ENCODE results near the gene EXOC3L2. TPM values are rescaled to one million over a fixed set of nuclear protein-coding genes. Genes with fewer than 3 reads are reported as not detected.

Gene EXOC3L2
- total and polyA plus RNA-seq, 9 donors: 0.93 to 2.0 (median 1.7) TPM

- no peaks in the 10 kb centered on the region for H3K9me3 ChIP-seq (replicated peaks; ENCODE audit: control insufficient read depth, low read depth, low read length)
- H3K4me1 ChIP-seq (ENCODE audit: control insufficient read depth, insufficient read depth, low read length): peaks cover 18% of the 10 kb centered on the region
- no peak overlapping the region for H3K27ac ChIP-seq (ENCODE audit: low read length)
- WGBS (ENCODE audit: insufficient coverage): 56% methylated on average over 7 of the region's 15 CpGs
- no peak for DNase-seq
- no peaks in the 10 kb centered on the region for H3K36me3 ChIP-seq (ENCODE audit: control insufficient read depth, insufficient read depth, low read length)
- peaks cover 19% of the 10 kb centered on the region for H3K27me3 ChIP-seq (ENCODE audit: control insufficient read depth, insufficient read depth, low read length)
- no peak overlapping the region for H3K4me3 ChIP-seq (ENCODE audit: low read length)
Observed at GRCh38 chr19:45163751-45164460, 81.3 kb downstream of the EXOC3L2 start.

- WGBS (ENCODE audit: insufficient coverage): 72% methylated on average over 17 of the region's 17 CpGs
- Histone ChIP-seq H3K4me1 (ENCODE audit: control insufficient read depth, insufficient read depth, low read length) (peaks cover 18% of the 10 kb centered on the region), H3K4me3 (ENCODE audit: low read length) (no peak overlapping the region), H3K27me3 (ENCODE audit: control insufficient read depth, insufficient read depth, low read length) (peaks cover 19% of the 10 kb centered on the region), H3K36me3 (ENCODE audit: control insufficient read depth, insufficient read depth, low read length) (no peaks in the 10 kb centered on the region), H3K9me3 (replicated peaks; ENCODE audit: control insufficient read depth, low read depth, low read length) (no peaks in the 10 kb centered on the region), H3K27ac (ENCODE audit: low read length) (no peak overlapping the region)
- DNase-seq: no peak
Observed at GRCh38 chr19:45163156-45163555, 82.1 kb downstream of the EXOC3L2 start.

GRCh38 chr19:45162608-45163143 lies 82.5 kb downstream of the EXOC3L2 start:
- Histone ChIP-seq H3K9me3 (replicated peaks; ENCODE audit: control insufficient read depth, low read depth, low read length) (no peaks in the 10 kb centered on the region), H3K4me1 (ENCODE audit: control insufficient read depth, insufficient read depth, low read length) (peaks cover 18% of the 10 kb centered on the region), H3K27ac (ENCODE audit: low read length) (no peak overlapping the region), H3K4me3 (ENCODE audit: low read length) (no peak overlapping the region), H3K27me3 (ENCODE audit: control insufficient read depth, insufficient read depth, low read length) (peaks cover 19% of the 10 kb centered on the region), H3K36me3 (ENCODE audit: control insufficient read depth, insufficient read depth, low read length) (no peaks in the 10 kb centered on the region)
- 74% methylated on average over 5 of the region's 18 CpGs for WGBS (ENCODE audit: insufficient coverage)
- no peak for DNase-seq

Other genes with a start within 250 kb of the EXOC3L2 start
- gene RELB, start 243.9 kb downstream of the EXOC3L2 start, total RNA-seq: 2.0 TPM
- 1 to 10 TPM; 3.8 to 6.0 (median 5.3) TPM for gene RELB, start 243.9 kb downstream of the EXOC3L2 start, polyA plus RNA-seq (ENCODE audit: insufficient read depth in 1 of 8, insufficient read length in 8 of 8, low replicate concordance in 1 of 8)
- gene CLASRP, start 206.4 kb downstream of the EXOC3L2 start, total RNA-seq: 22.8 TPM
- 10 to 100 TPM; 38.2 to 56.2 (median 45.6) TPM for gene CLASRP, start 206.4 kb downstream of the EXOC3L2 start, polyA plus RNA-seq (ENCODE audit: insufficient read depth in 1 of 8, insufficient read length in 8 of 8, low replicate concordance in 1 of 8)
- gene ZNF296, start 168.9 kb downstream of the EXOC3L2 start, total RNA-seq: 0.13 TPM
- gene ZNF296, start 168.9 kb downstream of the EXOC3L2 start, polyA plus RNA-seq (ENCODE audit: insufficient read depth in 1 of 8, insufficient read length in 8 of 8, low replicate concordance in 1 of 8): 1 to 10 TPM in 3 of 8 donors, under 1 TPM in 5; 0.29 to 1.5 (median 0.80) TPM
- 13.8 TPM for gene GEMIN7, start 166.1 kb downstream of the EXOC3L2 start, total RNA-seq
- gene GEMIN7, start 166.1 kb downstream of the EXOC3L2 start, polyA plus RNA-seq (ENCODE audit: insufficient read depth in 1 of 8, insufficient read length in 8 of 8, low replicate concordance in 1 of 8): 10 to 100 TPM; 19.9 to 25.3 (median 21.8) TPM
- gene PPP1R37, start 152.2 kb downstream of the EXOC3L2 start, total RNA-seq: 20.4 TPM
- gene PPP1R37, start 152.2 kb downstream of the EXOC3L2 start, polyA plus RNA-seq (ENCODE audit: insufficient read depth in 1 of 8, insufficient read length in 8 of 8, low replicate concordance in 1 of 8): 10 to 100 TPM; 19.4 to 29.3 (median 24.7) TPM
- gene NKPD1, start 84.4 kb downstream of the EXOC3L2 start, total RNA-seq: 0.13 TPM
- under 1 TPM; 0.12 to 0.38 (median 0.17) TPM for gene NKPD1, start 84.4 kb downstream of the EXOC3L2 start, polyA plus RNA-seq (ENCODE audit: insufficient read depth in 1 of 8, insufficient read length in 8 of 8, low replicate concordance in 1 of 8)
- 18.4 TPM for gene TRAPPC6A, start 67.2 kb downstream of the EXOC3L2 start, total RNA-seq
- 10 to 100 TPM; 18.4 to 31.6 (median 25.1) TPM for gene TRAPPC6A, start 67.2 kb downstream of the EXOC3L2 start, polyA plus RNA-seq (ENCODE audit: insufficient read depth in 1 of 8, insufficient read length in 8 of 8, low replicate concordance in 1 of 8)
- 1.8 TPM for gene BLOC1S3, start 66.6 kb downstream of the EXOC3L2 start, total RNA-seq
- gene BLOC1S3, start 66.6 kb downstream of the EXOC3L2 start, polyA plus RNA-seq (ENCODE audit: insufficient read depth in 1 of 8, insufficient read length in 8 of 8, low replicate concordance in 1 of 8): 1 to 10 TPM; 5.2 to 8.4 (median 7.3) TPM
- gene MARK4, start 5.9 kb upstream of the EXOC3L2 start, total RNA-seq: 11.1 TPM
- gene MARK4, start 5.9 kb upstream of the EXOC3L2 start, polyA plus RNA-seq (ENCODE audit: insufficient read depth in 1 of 8, insufficient read length in 8 of 8, low replicate concordance in 1 of 8): 10 to 100 TPM; 29.0 to 38.9 (median 35.8) TPM
- gene CKM, start 77.5 kb upstream of the EXOC3L2 start, total RNA-seq: 2,005 TPM
- gene CKM, start 77.5 kb upstream of the EXOC3L2 start, polyA plus RNA-seq (ENCODE audit: insufficient read depth in 1 of 8, insufficient read length in 8 of 8, low replicate concordance in 1 of 8): 1,000 to 10,000 TPM; 1,629 to 3,729 (median 3,028) TPM
- 0.09 TPM for gene KLC3, start 95.3 kb upstream of the EXOC3L2 start, total RNA-seq
- 1 to 10 TPM in 1 of 8 donors, under 1 TPM in 6, not detected in 1; 0.14 to 5.9 (median 0.28) TPM for gene KLC3, start 95.3 kb upstream of the EXOC3L2 start, polyA plus RNA-seq (ENCODE audit: insufficient read depth in 1 of 8, insufficient read length in 8 of 8, low replicate concordance in 1 of 8)
- 6.6 TPM for gene ERCC2, start 125.2 kb upstream of the EXOC3L2 start, total RNA-seq
- 10 to 100 TPM; 13.5 to 19.9 (median 15.3) TPM for gene ERCC2, start 125.2 kb upstream of the EXOC3L2 start, polyA plus RNA-seq (ENCODE audit: insufficient read depth in 1 of 8, insufficient read length in 8 of 8, low replicate concordance in 1 of 8)
- 1.7 TPM for gene PPP1R13L, start 159.7 kb upstream of the EXOC3L2 start, total RNA-seq
- 1 to 10 TPM; 2.7 to 8.4 (median 3.5) TPM for gene PPP1R13L, start 159.7 kb upstream of the EXOC3L2 start, polyA plus RNA-seq (ENCODE audit: insufficient read depth in 1 of 8, insufficient read length in 8 of 8, low replicate concordance in 1 of 8)
- gene POLR1G, start 161.2 kb upstream of the EXOC3L2 start, total RNA-seq: 7.7 TPM
- gene POLR1G, start 161.2 kb upstream of the EXOC3L2 start, polyA plus RNA-seq (ENCODE audit: insufficient read depth in 1 of 8, insufficient read length in 8 of 8, low replicate concordance in 1 of 8): 1 to 10 TPM; 4.4 to 8.9 (median 6.2) TPM
- gene ERCC1, start 178.5 kb upstream of the EXOC3L2 start, total RNA-seq: 98.8 TPM
- gene ERCC1, start 178.5 kb upstream of the EXOC3L2 start, polyA plus RNA-seq (ENCODE audit: insufficient read depth in 1 of 8, insufficient read length in 8 of 8, low replicate concordance in 1 of 8): 100 to 1,000 TPM in 2 of 8 donors, 10 to 100 TPM in 6; 81.8 to 110 (median 88.0) TPM
- gene FOSB, start 222.6 kb upstream of the EXOC3L2 start, total RNA-seq: 54.9 TPM
- gene FOSB, start 222.6 kb upstream of the EXOC3L2 start, polyA plus RNA-seq (ENCODE audit: insufficient read depth in 1 of 8, insufficient read length in 8 of 8, low replicate concordance in 1 of 8): 100 to 1,000 TPM in 3 of 8 donors, 10 to 100 TPM in 5; 16.7 to 194 (median 67.1) TPM

All from muscle of leg (tissue), 11 donors.